GM03348 (cell line): ENCODE data around the gene CEBPZ.
"Not testable (repeated sequence)": the region's sequence is repeated elsewhere in the genome, so short reads cannot be mapped to it uniquely, and the experiment has no call there.

Source experiments
- DNase-seq: peaks from one replicate; pipeline ENCODE4 v3.0.0; 2012; ENCODE audit warnings: low spot score

Gene CEBPZ

GRCh38 chr2:37215250-37215649 lies 16.1 kb downstream of the CEBPZ start:
- DNase-seq, result no peak

DNA sequence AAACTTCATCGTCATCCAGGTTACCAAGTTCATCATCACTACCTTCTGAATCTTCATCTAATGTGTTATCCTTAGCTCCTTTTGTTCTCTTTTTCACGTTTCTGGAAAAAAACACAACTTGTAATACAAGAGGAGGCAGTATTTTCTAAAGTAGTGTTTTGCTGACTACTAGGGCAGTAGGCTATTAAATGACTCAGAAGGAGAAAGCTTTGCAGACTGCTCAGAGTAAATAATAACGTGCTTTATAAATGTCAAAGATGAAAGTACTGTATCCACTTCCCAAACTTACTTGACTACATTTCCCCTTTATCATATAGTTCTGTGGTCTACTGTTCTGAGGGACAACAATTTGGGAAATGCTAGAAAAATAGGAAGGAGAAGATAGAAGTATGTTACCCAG lies 19.5 kb downstream of the CEBPZ start:
- DNase-seq, result no peak

DNA sequence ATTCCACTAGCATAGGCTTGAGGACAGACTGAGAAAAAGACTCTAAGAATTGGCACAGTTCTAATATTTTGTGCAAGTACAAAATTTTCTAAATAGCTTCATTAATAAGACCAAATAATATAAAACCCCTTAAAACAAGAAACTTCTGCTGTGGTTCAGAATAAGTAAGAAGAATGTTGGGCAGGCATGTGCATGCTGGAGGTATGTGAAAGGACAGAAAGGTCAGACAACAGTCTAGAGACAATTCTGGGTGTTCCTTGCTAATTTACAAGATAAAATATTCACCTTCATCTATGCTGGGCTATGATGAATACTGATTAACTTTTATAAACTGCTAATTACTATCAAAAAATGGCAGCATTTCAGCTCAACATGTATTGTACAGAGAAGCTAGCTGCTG lies 20.2 kb downstream of the CEBPZ start:
- no peak for DNase-seq

DNA sequence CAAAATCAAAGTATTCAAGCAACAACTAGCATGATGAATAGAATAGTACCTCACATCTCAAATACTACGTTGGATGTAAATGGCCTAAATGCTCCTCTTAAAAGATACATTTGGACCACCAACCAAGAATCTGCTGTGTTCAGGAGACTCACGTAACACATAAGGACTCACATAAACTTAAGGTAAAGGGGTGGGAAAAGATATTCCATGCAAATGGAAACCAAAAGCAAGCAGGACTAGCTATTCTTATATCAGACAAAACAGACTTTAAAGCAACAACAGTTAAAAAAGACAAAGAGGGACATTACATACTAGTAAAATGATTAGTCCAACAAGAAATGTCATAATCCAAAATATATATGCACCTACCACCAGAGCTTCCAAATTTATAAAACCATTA lies 24.6 kb downstream of the CEBPZ start:
- DNase-seq, result not testable (repeated sequence)

DNA sequence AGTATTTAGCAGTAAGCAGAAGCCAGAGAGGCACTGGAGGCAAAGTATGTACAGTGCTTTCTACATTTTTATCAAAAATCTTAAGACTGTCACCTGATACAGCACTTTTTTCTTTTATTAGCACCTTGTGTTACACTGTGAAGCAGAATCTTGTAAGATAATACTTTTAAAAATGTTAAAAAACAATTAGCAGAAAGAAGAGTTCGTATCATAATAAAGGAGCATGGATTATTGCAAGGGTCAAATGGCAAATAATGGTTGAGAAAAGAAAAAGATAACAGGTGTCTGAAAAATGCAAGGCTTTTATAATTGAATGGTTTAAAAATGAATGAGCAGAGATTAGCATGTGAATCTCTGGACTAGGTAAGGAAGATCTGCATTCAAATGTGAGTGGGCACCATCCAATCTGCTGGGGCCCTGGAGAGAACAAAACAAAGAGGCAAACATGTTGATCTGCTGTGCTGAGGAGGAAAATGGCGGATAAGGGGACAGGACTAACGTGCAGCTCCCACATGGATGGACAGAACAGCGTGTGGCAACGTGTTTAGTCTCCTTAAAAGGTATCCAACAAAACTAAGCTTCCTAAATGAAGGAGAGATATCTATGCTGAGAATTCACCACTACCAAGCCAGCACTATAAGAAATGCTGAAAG lies 25.6 kb downstream of the CEBPZ start:
- no peak for DNase-seq

DNA sequence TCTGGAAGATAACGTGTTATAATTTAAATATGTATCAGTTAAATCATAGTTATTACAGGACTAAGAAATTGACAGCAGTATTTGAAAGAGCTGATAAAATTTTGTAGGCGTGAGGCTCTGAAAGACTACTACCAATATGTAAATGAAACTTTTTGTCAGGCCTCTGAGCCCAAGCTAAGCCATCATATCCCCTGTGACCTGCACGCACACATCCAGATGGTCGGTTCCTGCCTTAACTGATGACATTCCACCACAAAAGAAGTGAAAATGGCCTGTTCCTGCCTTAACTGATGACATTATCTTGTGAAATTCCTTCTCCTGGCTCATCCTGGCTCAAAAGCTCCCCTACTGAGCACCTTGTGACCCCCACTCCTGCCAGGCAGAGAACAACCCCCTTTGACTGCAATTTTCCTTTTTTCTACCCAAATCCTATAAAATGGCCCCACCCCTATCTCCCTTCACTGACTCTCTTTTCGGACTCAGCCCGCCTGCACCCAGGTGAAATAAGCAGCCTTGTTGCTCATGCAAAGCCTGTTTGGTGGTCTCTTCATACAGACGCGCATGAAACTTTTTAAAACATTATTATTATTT lies 26.2 kb downstream of the CEBPZ start:
- DNase-seq, result not testable (repeated sequence)

- no peak for DNase-seq
These were observed 27.7 kb downstream of the CEBPZ start for GRCh38 chr2:37203708-37204107.

- DNase-seq, result no peak
These were observed 29.6 kb downstream of the CEBPZ start for GRCh38 chr2:37201766-37202165.

DNA sequence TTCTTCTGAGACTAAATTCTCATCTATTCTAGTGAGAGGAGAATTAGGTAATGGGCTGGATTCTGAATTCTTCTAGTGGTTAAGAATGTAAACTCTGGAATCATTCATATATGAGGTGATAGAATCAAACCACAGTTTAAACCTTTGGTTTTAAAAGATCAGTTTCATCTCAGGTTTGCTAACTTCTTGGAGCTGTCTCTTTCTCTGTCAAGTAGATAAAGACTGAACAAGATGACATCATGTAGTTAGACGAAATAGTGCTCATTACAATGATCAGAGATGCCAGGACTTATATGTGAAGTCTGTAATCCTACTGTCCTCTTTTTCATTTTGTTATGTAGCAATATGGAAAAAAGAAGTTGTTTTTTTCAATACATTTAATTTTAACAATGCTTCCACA lies 30.2 kb downstream of the CEBPZ start:
- DNase-seq, result no peak

- DNase-seq, result no peak
These were observed 32.7 kb downstream of the CEBPZ start for GRCh38 chr2:37198681-37199065.

DNA sequence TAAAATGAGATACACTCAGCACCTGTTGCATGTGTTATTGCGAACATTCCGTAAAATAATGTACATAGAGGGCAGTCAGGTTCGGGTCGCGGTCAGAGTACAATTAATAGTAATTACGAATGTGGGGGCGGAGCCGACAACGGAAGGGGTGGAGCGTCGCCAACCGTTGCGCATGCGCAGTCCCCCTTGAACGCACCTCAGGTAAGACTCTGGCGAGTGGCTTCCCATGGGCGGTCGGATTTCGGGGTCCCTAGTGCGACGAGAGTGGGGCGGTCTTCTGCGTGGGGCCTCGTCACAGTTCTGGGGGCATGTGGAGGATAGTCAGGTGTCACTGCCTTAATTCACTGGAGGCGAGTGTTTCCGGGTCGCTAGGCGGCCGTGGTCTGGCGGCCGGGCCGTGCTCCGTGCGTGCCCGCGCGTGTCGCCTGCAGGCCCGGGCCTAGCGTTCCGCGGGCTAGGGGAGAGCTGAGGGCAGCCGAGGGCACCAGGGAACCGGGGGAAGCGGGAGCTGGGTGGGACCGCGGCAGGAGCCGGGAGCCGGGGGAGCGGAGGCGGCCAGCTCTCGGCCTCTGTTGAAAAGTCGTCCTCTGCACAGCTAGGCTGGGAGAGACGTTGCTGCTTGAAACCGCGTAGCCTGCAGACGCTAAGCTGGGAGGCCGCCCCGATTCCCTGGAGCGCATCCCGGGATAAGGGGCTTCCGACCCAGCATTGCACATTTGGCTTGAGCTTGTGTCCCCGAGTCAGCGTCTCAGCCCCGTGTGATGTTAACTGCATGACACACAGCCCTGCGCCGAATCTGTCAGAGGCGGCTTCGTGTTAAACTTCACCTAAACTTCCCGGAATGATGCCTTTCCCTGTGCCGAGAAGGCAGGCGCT lies 34.8 kb downstream of the CEBPZ start, which contains the start of gene CEBPZOS:
Gene CEBPZOS, plus strand, starts transcription at position 177 of the 876 bp plus-strand sequence. CDS start 3,209 bp downstream, outside the sequence.
- DNase-seq, result peak; percentile 93

GRCh38 chr2:37195862-37196319 lies 35.5 kb downstream of the CEBPZ start:
- not testable (repeated sequence) for DNase-seq

GRCh38 chr2:37192551-37192950 lies 38.8 kb downstream of the CEBPZ start:
- DNase-seq, result no peak

DNA sequence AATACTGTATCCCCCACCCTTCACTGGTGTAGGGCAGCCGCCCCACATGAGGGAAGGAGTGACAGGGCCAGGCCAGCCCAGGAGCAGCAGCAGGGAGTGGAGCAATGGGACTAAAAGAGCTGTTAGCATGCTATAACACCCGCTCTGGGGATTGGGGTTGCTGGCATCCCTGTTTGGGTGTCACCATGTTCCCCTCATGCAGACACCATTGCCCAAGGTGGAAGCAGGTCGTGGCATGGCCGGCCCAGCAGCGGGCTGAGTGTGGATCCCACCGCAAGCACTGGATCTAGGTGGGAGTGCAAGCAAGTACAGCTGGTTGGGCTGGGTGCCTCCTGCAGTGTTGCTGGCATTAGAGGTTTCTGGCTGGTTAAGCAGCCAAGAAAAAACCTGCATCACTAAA lies 39.6 kb downstream of the CEBPZ start:
- DNase-seq, result no peak

GRCh38 chr2:37191253-37191652 lies 40.1 kb downstream of the CEBPZ start:
- DNase-seq, result no peak

DNA sequence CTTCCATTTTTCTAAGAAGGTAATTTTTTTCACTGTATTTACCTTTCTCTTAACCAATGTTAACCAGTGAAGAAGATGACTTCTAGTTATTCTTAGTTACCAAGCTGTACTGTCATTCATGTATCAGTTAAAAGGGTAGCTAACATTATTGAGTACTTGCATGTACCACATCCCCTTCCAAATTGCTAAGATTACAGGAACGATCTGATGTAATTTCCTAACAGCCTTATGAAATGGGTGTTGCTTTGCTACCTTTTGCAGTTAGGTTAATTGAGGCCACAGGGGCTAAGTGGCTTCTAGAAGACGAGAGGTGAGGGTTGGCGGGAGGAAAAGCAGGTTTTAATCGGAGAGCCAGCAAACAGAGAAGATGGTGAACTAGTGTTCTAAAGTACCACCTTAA lies 41.1 kb downstream of the CEBPZ start:
- DNase-seq, result no peak

- peak; percentile 73 for DNase-seq
These were observed 41.8 kb downstream of the CEBPZ start for GRCh38 chr2:37189452-37190153.

DNA sequence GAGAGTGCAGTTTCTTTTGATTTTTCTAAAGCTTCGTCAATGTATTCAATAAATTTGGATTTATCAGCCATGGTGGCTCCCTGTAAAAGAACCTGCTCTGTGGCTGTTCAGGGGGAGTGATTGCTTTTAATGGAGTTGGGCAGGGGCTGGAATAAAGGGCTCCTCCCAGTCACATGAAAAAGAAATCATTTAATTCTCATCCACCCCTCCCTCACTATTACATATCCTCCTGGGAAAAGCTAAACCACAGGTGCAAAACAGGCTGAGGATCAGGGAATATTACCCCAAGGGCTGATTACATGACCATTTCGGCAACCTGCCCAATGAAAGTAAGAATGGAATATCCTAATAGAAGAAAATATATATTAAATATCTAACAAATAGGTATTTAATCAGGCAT lies 42.8 kb downstream of the CEBPZ start, which contains the start of gene SULT6B1:
Gene SULT6B1, minus strand, starts transcription at position 101 of the 400 bp plus-strand sequence. Its CDS starts 30 bp downstream, at position 71.
- DNase-seq, result no peak

DNA sequence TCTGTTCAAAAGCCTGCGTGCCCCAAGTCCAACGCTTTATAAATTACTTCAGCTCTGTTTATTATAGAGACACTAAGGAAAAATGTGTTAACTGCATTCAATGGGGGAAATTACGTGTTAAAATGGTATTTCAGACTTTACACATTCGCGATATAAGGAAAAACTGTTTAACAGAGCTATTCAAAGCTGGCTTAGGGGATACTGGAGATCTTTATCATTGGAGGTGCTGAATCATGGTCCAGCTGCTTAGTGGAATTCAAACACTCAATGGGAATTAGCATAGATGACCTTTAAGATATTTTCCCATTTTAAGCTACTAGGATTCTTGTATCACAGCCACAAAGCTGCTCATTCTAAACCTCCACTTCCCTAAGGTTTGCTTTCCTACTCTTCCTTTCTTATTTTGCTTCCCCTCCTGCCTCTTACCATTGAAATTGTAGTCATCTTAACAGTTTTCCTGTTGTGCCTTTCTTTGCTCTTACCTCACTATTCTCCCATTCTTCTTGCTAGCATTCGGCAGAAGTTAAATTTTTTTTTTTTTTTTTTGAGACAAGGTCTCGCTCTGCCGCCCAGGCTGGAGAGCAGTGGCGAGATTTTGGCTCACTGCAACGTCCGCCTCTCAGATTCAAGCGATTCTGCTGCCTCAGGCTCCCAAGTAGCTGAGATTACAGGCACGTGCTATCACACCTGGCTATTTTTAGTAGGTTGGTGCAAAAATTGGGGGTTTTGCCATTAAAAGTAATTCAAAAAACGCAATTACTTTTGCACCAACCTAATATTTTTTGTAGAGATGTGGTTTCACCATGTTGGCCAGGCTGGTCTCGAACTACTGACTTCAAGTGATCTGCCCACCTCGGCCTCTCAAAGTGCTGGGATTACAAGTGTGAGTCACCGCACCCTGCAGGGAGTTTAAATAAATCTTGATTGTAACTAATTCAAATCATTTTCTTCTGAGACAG lies 49.4 kb downstream of the CEBPZ start:
- DNase-seq, result peak; percentile 29

DNA sequence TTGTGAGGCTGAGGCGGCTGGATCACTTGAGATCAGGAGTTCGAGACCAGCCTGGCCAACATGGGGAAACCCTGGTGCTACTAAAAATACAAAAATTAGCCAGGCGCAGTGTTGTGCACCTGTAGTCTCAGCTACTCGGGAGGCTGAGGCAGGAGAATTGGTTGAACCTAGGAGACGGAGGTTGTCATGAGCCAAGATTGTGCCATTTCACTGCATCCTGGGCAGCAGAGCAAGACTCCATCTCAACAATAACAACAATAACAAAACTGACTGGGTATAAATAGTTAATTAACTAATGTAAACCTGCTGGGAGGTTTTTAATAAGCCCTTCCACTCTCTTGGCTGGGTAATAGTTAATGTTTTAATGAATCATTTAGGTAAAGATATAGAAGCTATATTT lies 50.8 kb downstream of the CEBPZ start:
- DNase-seq, result no peak
